Colonic mucosa (tissue), 4 donors: ENCODE data around the gene HBP1. TPM values are rescaled to one million over a fixed set of nuclear protein-coding genes. Genes with fewer than 3 reads are reported as not detected.
"Not testable (repeated sequence)": the region's sequence is repeated elsewhere in the genome, so short reads cannot be mapped to it uniquely, and the experiment has no call there.

Experiments used
- DNase-seq: peaks from one replicate; pipeline ENCODE4 v3.0.0-alpha.2; 2020
- H3K27ac ChIP-seq: fragments of 200-600 bp; one replicate; pipeline ENCODE4 v1.8.0; 2021
- H3K27me3 ChIP-seq: fragments of 200-600 bp; one replicate; pipeline ENCODE4 v1.8.0; 2021
- H3K36me3 ChIP-seq: fragments of 200-600 bp; one replicate; pipeline ENCODE4 v1.8.0; 2021
- H3K4me1 ChIP-seq: fragments of 200-600 bp; one replicate; pipeline ENCODE4 v1.8.0; 2021; ENCODE audit warnings: mild to moderate bottlenecking
- H3K4me3 ChIP-seq: fragments of 200-600 bp; one replicate; pipeline ENCODE4 v1.8.0; 2021
- H3K9ac ChIP-seq, 2 donors: one replicate each; pipeline ENCODE4 v1.7.0; 2013; ENCODE audit warnings: control low read depth in 2 of 2, low read depth in 2 of 2, low read length in 2 of 2
- H3K9me3 ChIP-seq: fragments of 200-600 bp; one replicate; pipeline ENCODE4 v1.8.0; 2021
- CTCF ChIP-seq: fragments of 200-600 bp; IDR thresholded peaks from one replicate; pipeline ENCODE4 v1.8.0; 2022; ENCODE audit warnings: antibody characterized with exemption, mild to moderate bottlenecking
- intact Hi-C: fragments of 100-400 bp; cut with DNase I; formaldehyde crosslinking; loops from one replicate; pipeline ENCODE4 v1.14.1; 2022
- total RNA-seq, 2 donors: library from RNA; stranded (reverse); fragmentation: NEBNext Ultra II Directional in 1 of 2; extraction: Animal tissue kit (Norgen Biotek cat#: 25700) in 1 of 2; gene quantifications; one replicate each; pipeline ENCODE4 v1.2.1, GENCODE V29; 2021
- donor health status: healthy.
- donor health status: DM: no; HTN: no; CAD: no.
- donor health status: DM: no; HTN: no; CAD: no.

HBP1 gene
- total RNA-seq, 2 donors from 2014 or later = 25.1 to 78.7 TPM

- H3K4me1 ChIP-seq = no peaks in the 10 kb centered on the region
- no peaks in the 10 kb centered on the region for H3K27me3 ChIP-seq
- H3K36me3 ChIP-seq = no peaks in the 10 kb centered on the region
- H3K9ac ChIP-seq = no peak overlapping the region
- H3K9me3 ChIP-seq = no peaks in the 10 kb centered on the region
- TF ChIP-seq CTCF = no peak
- no peak overlapping the region for H3K27ac ChIP-seq
- intact Hi-C loops = no loop called here
- DNase-seq = no peak
- H3K4me3 ChIP-seq = no peak overlapping the region
Observed at GRCh38 chr7:107220356-107220755, 51.6 kb downstream of the HBP1 start.

GRCh38 chr7:107220806-107221205 lies 52.0 kb downstream of the HBP1 start:
- H3K9me3 ChIP-seq, DNase-seq, H3K9ac ChIP-seq, H3K27ac ChIP-seq, H3K36me3 ChIP-seq, H3K4me1 ChIP-seq, H3K4me3 ChIP-seq, H3K27me3 ChIP-seq, intact Hi-C loops: not testable (repeated sequence)

DNA sequence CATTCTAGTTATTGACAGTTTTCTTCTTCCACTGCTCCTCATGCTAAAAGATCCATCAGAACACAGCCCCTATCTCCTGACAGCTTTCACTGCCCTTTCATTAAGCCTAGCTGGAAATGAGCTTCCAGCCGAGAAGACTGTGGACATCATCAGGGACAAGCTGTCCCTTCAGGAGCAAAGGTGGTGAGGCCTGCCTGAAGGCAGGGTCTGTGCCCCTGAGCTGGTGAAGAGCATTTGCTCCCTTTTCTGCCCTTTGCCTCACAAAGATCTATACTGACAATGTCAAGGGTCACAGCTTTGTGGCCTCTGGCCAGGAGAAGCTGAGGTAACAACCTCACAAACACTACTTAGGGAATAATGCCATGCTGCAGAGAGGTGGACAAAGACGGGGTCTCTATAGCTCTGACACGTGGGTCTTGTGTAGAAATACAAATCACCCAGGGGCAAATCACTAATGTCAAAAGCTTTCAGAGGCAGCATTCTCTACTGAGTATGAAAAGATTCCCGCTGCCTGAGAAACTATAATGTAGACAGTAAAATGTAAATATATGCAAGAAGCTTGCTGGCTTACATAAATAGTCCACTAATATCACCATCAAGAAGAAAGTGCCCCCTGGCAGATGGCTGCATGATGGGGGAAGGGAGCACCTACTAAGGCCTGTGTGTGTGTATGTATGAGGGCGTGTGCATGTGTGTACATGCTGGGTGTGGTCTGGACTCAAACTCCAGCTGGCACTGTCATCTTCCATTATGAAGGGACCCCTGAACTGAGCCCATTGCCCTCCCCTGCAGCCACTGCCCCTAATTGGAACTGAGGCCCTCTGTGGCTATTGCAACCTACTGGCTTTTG lies 55.8 kb downstream of the HBP1 start:
- Histone ChIP-seq H3K9ac (no peak overlapping the region), H3K36me3 (no peaks in the 10 kb centered on the region), H3K4me3 (no peak overlapping the region), H3K27me3 (no peaks in the 10 kb centered on the region), H3K27ac (no peak overlapping the region), H3K4me1 (no peaks in the 10 kb centered on the region), H3K9me3 (no peaks in the 10 kb centered on the region)
- DNase-seq = no peak
- intact Hi-C loops = no loop called here
- TF ChIP-seq CTCF = no peak

- Histone ChIP-seq H3K36me3 (no peaks in the 10 kb centered on the region), H3K27me3 (no peaks in the 10 kb centered on the region), H3K9ac (no peak overlapping the region), H3K4me3 (no peak overlapping the region), H3K4me1 (no peaks in the 10 kb centered on the region), H3K27ac (no peak overlapping the region), H3K9me3 (no peaks in the 10 kb centered on the region)
- no peak for DNase-seq
- no peak for TF ChIP-seq CTCF
- intact Hi-C loops = no loop called here
Observed at GRCh38 chr7:107228291-107228690, 59.5 kb downstream of the HBP1 start.

DNA sequence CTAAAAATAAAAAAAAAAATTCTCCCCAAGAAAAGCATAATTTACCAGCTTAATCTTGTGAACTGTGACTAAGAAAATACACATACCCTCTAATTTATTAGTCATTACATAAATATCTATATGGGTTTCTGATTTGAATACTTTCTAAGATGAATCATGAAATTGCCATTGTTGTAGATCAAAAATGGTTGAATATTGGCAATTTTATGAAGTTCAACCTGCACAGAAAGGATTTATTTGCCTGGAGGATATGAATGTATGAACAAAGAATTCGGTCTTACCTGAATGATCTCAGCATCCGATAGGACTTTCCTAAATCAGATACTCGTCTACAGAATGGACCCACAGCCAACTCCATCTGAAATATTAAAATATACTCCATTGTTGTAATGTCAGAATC lies 61.5 kb downstream of the HBP1 start:
- Histone ChIP-seq H3K4me1 (no peaks in the 10 kb centered on the region), H3K27me3 (no peaks in the 10 kb centered on the region), H3K9ac (no peak overlapping the region), H3K27ac (no peak overlapping the region), H3K4me3 (no peak overlapping the region), H3K36me3 (no peaks in the 10 kb centered on the region), H3K9me3 (no peaks in the 10 kb centered on the region)
- no peak for TF ChIP-seq CTCF
- intact Hi-C loops = no loop called here
- DNase-seq = no peak

GRCh38 chr7:107232568-107233090 lies 63.8 kb downstream of the HBP1 start:
- DNase-seq = no peak
- no peaks in the 10 kb centered on the region for H3K4me1 ChIP-seq
- H3K9ac ChIP-seq = no peak overlapping the region
- H3K4me3 ChIP-seq = no peak overlapping the region
- H3K27me3 ChIP-seq = no peaks in the 10 kb centered on the region
- intact Hi-C loops = no loop called here
- no peaks in the 10 kb centered on the region for H3K36me3 ChIP-seq
- no peaks in the 10 kb centered on the region for H3K9me3 ChIP-seq
- no peak overlapping the region for H3K27ac ChIP-seq
- no peak for TF ChIP-seq CTCF
